Measurements from ENCODE around the gene MAPK8IP2. TPM values are rescaled to one million over a fixed set of nuclear protein-coding genes. Genes with fewer than 3 reads are reported as not detected.

Gene MAPK8IP2
- total and polyA plus RNA-seq, 2 of the 13 experiments (the other 11 are each of a cell fraction or from before 2014, with no cell fraction given), result 1.3 to 2.6 TPM

DNA sequence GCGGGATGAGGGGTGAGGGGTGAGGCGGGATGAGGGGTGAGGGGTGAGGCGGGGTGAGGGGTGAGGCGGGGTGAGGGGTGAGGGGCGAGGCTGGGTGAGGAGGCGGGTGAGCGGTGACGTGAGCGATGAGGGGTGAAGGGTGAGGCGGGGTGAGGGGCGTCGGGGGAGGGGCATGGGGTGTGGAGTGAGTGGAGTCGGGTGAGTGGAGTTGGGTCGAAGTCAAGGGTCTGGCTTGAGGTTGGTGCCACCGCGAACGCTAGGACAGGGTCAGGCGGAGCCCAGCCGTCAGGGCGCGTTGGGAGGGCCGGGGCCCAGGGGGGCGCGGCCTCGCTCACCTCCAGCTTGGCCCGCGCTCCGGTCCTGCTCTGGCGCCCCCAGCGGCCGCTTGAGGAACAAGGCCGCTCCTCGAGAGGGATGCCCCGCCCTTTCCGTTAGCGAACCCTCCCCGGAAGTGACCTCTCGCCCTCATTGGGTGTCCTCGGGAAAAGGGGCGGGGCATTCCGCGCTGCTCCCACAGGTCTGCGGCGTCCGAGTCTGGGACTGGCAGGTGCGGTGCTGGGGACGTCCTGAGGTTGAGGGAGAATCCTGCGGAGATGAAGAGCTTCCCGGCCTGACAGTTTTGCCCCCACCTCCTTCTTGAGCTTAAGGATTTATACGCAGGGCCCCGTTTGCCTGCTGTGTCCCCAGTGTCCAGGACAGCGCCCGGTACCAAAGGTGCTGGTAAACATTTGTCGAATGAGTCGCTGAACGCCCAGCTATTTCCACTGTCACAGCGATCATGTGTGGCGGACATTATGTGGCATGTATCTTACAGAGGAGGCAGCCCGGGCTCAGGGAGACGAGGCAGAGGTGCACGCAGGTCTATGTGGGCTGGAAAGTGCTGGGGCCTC lies 37.8 kb upstream of the MAPK8IP2 start, which contains the start of gene SYCE3 (continued):
- TF ChIP-seq, protein P1, sequence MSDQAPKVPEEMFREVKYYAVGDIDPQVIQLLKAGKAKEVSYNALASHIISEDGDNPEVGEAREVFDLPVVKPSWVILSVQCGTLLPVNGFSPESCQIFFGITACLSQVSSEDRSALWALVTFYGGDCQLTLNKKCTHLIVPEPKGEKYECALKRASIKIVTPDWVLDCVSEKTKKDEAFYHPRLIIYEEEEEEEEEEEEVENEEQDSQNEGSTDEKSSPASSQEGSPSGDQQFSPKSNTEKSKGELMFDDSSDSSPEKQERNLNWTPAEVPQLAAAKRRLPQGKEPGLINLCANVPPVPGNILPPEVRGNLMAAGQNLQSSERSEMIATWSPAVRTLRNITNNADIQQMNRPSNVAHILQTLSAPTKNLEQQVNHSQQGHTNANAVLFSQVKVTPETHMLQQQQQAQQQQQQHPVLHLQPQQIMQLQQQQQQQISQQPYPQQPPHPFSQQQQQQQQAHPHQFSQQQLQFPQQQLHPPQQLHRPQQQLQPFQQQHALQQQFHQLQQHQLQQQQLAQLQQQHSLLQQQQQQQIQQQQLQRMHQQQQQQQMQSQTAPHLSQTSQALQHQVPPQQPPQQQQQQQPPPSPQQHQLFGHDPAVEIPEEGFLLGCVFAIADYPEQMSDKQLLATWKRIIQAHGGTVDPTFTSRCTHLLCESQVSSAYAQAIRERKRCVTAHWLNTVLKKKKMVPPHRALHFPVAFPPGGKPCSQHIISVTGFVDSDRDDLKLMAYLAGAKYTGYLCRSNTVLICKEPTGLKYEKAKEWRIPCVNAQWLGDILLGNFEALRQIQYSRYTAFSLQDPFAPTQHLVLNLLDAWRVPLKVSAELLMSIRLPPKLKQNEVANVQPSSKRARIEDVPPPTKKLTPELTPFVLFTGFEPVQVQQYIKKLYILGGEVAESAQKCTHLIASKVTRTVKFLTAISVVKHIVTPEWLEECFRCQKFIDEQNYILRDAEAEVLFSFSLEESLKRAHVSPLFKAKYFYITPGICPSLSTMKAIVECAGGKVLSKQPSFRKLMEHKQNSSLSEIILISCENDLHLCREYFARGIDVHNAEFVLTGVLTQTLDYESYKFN (CRISPR knock-in tag; conservative IDR thresholded peaks at IDR 0.05), result peak; percentile 35
- TF ChIP-seq RFXANK (CRISPR knock-in tag; IDR thresholded peaks at IDR 0.05), result 0 out of 2 replicates have a peak, but pooled peaks have one; percentile 42
- TF ChIP-seq TGIF2 (CRISPR knock-in tag; IDR thresholded peaks at IDR 0.05), result 0 out of 2 replicates have a peak, but pooled peaks have one; percentile 53
- peak; percentile 75 for TF ChIP-seq POLR2AphosphoS5 (IDR thresholded peaks at IDR 0.05; ENCODE audit: low read depth, low read length)
- TF ChIP-seq SPEN (CRISPR knock-in tag; IDR thresholded peaks at IDR 0.05; ENCODE audit: low read depth), result peak; percentile 88
- TF ChIP-seq, protein P2, sequence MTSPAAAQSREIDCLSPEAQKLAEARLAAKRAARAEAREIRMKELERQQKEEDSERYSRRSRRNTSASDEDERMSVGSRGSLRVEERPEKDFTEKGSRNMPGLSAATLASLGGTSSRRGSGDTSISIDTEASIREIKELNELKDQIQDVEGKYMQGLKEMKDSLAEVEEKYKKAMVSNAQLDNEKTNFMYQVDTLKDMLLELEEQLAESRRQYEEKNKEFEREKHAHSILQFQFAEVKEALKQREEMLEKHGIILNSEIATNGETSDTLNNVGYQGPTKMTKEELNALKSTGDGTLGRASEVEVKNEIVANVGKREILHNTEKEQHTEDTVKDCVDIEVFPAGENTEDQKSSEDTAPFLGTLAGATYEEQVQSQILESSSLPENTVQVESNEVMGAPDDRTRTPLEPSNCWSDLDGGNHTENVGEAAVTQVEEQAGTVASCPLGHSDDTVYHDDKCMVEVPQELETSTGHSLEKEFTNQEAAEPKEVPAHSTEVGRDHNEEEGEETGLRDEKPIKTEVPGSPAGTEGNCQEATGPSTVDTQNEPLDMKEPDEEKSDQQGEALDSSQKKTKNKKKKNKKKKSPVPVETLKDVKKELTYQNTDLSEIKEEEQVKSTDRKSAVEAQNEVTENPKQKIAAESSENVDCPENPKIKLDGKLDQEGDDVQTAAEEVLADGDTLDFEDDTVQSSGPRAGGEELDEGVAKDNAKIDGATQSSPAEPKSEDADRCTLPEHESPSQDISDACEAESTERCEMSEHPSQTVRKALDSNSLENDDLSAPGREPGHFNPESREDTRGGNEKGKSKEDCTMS (CRISPR knock-in tag; conservative IDR thresholded peaks at IDR 0.05), result no peak
- TF ChIP-seq, protein P3, sequence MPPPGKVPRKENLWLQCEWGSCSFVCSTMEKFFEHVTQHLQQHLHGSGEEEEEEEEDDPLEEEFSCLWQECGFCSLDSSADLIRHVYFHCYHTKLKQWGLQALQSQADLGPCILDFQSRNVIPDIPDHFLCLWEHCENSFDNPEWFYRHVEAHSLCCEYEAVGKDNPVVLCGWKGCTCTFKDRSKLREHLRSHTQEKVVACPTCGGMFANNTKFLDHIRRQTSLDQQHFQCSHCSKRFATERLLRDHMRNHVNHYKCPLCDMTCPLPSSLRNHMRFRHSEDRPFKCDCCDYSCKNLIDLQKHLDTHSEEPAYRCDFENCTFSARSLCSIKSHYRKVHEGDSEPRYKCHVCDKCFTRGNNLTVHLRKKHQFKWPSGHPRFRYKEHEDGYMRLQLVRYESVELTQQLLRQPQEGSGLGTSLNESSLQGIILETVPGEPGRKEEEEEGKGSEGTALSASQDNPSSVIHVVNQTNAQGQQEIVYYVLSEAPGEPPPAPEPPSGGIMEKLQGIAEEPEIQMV (CRISPR knock-in tag; IDR thresholded peaks at IDR 0.05; ENCODE audit: low read depth), result peak; percentile 83; the same call in 1 of the 2 replicates
- TF ChIP-seq ZC3H13 (CRISPR knock-in tag; IDR thresholded peaks at IDR 0.05), result no peak; the same call in 1 of the 2 replicates
- TF ChIP-seq RXRA (CRISPR knock-in tag; IDR thresholded peaks at IDR 0.05), result peak; percentile 66
- TF ChIP-seq, protein P4, sequence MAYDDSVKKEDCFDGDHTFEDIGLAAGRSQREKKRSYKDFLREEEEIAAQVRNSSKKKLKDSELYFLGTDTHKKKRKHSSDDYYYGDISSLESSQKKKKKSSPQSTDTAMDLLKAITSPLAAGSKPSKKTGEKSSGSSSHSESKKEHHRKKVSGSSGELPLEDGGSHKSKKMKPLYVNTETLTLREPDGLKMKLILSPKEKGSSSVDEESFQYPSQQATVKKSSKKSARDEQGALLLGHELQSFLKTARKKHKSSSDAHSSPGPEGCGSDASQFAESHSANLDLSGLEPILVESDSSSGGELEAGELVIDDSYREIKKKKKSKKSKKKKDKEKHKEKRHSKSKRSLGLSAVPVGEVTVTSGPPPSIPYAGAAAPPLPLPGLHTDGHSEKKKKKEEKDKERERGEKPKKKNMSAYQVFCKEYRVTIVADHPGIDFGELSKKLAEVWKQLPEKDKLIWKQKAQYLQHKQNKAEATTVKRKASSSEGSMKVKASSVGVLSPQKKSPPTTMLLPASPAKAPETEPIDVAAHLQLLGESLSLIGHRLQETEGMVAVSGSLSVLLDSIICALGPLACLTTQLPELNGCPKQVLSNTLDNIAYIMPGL (CRISPR knock-in tag; IDR thresholded peaks at IDR 0.05; ENCODE audit: borderline replicate concordance in 1 of 2, low read depth in 1 of 2), result peak; percentile 84 to 88
- peak; percentile 74 for TF ChIP-seq POLR2G (IDR thresholded peaks at IDR 0.05; ENCODE audit: low read depth, low read length)
- TF ChIP-seq, protein P5, sequence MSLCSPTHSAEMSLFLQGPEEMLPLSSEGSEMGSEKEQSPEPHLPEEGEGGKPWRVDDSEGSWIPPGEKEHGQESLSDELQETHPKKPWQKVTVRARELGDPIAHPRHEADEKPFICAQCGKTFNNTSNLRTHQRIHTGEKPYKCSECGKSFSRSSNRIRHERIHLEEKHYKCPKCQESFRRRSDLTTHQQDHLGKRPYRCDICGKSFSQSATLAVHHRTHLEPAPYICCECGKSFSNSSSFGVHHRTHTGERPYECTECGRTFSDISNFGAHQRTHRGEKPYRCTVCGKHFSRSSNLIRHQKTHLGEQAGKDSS (CRISPR knock-in tag; IDR thresholded peaks at IDR 0.05; ENCODE audit: borderline replicate concordance, low read depth), result no peak; the same call in 1 of the 2 replicates
- no peak for TF ChIP-seq TBX3 (IDR thresholded peaks at IDR 0.05; ENCODE audit: borderline replicate concordance)
- no peak for TF ChIP-seq NCOA2 (CRISPR knock-in tag; IDR thresholded peaks at IDR 0.05)
- TF ChIP-seq, protein P6, sequence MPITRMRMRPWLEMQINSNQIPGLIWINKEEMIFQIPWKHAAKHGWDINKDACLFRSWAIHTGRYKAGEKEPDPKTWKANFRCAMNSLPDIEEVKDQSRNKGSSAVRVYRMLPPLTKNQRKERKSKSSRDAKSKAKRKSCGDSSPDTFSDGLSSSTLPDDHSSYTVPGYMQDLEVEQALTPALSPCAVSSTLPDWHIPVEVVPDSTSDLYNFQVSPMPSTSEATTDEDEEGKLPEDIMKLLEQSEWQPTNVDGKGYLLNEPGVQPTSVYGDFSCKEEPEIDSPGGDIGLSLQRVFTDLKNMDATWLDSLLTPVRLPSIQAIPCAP (CRISPR knock-in tag; IDR thresholded peaks at IDR 0.05; ENCODE audit: low read depth), result 0 out of 2 replicates have a peak, but pooled peaks have one; percentile 40
- peak; percentile 20 for TF ChIP-seq JARID2 (CRISPR knock-in tag; IDR thresholded peaks at IDR 0.05; ENCODE audit: insufficient replicate concordance)
